ENCODE data around the gene VPS36. TPM values are rescaled to one million over a fixed set of nuclear protein-coding genes. Genes with fewer than 3 reads are reported as not detected.
"Not testable (repeated sequence)": the region's sequence is repeated elsewhere in the genome, so short reads cannot be mapped to it uniquely, and the experiment has no call there.

Gene VPS36

DNA sequence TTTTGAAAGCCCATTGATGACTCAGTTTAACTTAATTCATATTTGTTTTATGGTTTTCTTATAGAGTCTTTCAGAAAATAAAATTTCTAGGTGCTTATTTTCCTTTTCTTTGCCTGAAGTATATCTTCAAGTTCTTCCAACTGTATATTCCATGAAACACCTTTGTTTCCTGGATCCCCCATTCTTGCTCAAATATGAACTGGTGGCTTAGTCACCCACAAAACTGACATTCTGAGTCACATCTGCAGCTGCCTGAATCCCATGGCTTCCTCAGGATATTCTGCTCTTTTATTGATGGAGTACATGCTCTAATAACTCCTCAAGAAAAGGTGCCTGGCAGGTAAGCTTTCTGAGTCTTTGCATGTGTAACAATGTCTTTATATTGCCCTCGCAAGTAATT, 77.2 kb downstream of the VPS36 start:
- not testable (repeated sequence) for H3K9me3 ChIP-seq (replicated peaks; ENCODE audit: low read length); H3K36me3 ChIP-seq (ENCODE audit: insufficient read depth, low read length); H3K27me3 ChIP-seq (ENCODE audit: control insufficient read depth, insufficient read depth, low read length); H3K9ac ChIP-seq (ENCODE audit: low read depth, low read length); H3K4me2 ChIP-seq (ENCODE audit: low read length); H3K4me3 ChIP-seq (ENCODE audit: low read length)
- H3K4me1 ChIP-seq (ENCODE audit: control insufficient read depth, insufficient read depth, low read length), result peaks cover 33% of the 10 kb centered on the region

DNA sequence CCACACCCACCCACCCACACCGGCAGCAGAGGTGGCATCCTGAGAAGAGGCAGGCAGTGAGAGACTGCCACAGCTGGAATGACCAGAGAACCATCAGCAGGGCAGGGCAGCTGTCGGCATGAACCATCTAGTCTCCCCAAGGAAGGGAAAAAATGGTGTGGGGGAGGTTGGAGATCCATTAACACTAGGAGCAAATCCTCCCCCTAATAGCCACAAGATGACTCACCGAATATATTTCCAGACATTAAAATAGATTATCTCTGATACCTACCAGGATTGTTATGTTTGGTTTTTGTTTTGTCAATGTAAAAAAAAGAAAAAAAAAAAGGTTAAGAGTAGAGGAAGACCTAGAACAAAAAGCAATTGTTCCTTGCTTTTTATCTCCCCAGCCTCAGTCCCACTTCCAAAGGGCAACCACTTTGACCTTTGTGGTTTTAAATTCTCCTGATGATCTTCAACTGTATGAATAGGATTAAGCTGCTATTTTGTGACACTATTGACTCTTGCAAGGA, 78.6 kb downstream of the VPS36 start:
- no peaks in the 10 kb centered on the region for H3K36me3 ChIP-seq (ENCODE audit: insufficient read depth, low read length)
- H3K9me3 ChIP-seq (replicated peaks; ENCODE audit: low read length), result no peaks in the 10 kb centered on the region
- H3K4me3 ChIP-seq (ENCODE audit: low read length), result no peak overlapping the region
- peaks cover 33% of the 10 kb centered on the region for H3K4me1 ChIP-seq (ENCODE audit: control insufficient read depth, insufficient read depth, low read length)
- H3K4me2 ChIP-seq (ENCODE audit: low read length), result peak overlapping the region; percentile 52
- H3K27me3 ChIP-seq (ENCODE audit: control insufficient read depth, insufficient read depth, low read length), result no peaks in the 10 kb centered on the region
- peak overlapping the region; percentile 41 for H3K9ac ChIP-seq (ENCODE audit: low read depth, low read length)

DNA sequence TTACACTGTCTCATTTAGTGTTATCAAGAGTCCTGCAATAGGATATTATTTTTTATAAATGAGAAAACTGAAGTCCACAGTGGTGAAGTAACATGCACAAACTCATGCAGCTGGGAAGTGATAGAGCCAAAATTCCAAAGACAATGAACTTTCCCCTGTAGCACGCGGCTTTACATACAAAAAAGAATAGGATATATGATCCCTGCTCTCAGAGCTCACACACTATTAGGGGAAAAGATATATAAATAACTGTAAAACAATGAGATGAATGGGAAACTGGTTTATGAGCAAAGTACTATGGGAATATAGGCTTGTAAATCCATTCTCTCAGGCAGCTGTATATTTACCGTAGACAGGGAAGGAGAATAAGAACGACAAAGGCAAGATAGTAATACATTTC, 84.1 kb downstream of the VPS36 start:
- Histone ChIP-seq H3K27me3 (ENCODE audit: control insufficient read depth, insufficient read depth, low read length) (no peaks in the 10 kb centered on the region), H3K9ac (ENCODE audit: low read depth, low read length) (no peak overlapping the region), H3K36me3 (ENCODE audit: insufficient read depth, low read length) (no peaks in the 10 kb centered on the region), H3K9me3 (replicated peaks; ENCODE audit: low read length) (no peaks in the 10 kb centered on the region), H3K4me2 (ENCODE audit: low read length) (no peak overlapping the region), H3K4me3 (ENCODE audit: low read length) (no peak overlapping the region), H3K4me1 (ENCODE audit: control insufficient read depth, insufficient read depth, low read length) (peaks cover 3% of the 10 kb centered on the region)

Small RNA genes lying within 50 kb of the gene (small RNA-seq; reads per million reads assigned to genes)
- not detected for gene RNY4P24

Data from skeletal muscle satellite cell (primary cell).